GM21367 (cell line): ENCODE data around the gene ADAMTS18.

Experiments used
- ATAC-seq: cut with Tn5 transposase; IDR thresholded peaks from one replicate; pipeline ENCODE4 v1.9.1; 2021; ENCODE audit not compliant: unreplicated experiment

ADAMTS18 gene

GRCh38 chr16:77435272-77435820, 512 bp upstream of the ADAMTS18 start:
- ATAC-seq, result no peak

- ATAC-seq, result no peak
These were observed 758 bp downstream of the ADAMTS18 start for GRCh38 chr16:77434022-77434529.

- ATAC-seq, result no peak
These were observed 1.7 kb downstream of the ADAMTS18 start for GRCh38 chr16:77433146-77433545.

GRCh38 chr16:77432264-77432663, 2.6 kb downstream of the ADAMTS18 start:
- no peak for ATAC-seq

- no peak for ATAC-seq
These were observed 3.8 kb downstream of the ADAMTS18 start for GRCh38 chr16:77430787-77431585.

- no peak for ATAC-seq
These were observed 4.5 kb downstream of the ADAMTS18 start for GRCh38 chr16:77430360-77430759.

- no peak for ATAC-seq
These were observed 9.8 kb downstream of the ADAMTS18 start for GRCh38 chr16:77424871-77425604.

GRCh38 chr16:77422196-77422784, 12.5 kb downstream of the ADAMTS18 start:
- no peak for ATAC-seq

GRCh38 chr16:77416939-77417480, 17.8 kb downstream of the ADAMTS18 start:
- no peak for ATAC-seq

GRCh38 chr16:77414752-77415231, 20.0 kb downstream of the ADAMTS18 start:
- no peak for ATAC-seq

GRCh38 chr16:77410449-77410848, 24.4 kb downstream of the ADAMTS18 start:
- no peak for ATAC-seq

- ATAC-seq, result no peak
These were observed 25.5 kb downstream of the ADAMTS18 start for GRCh38 chr16:77409311-77409710.

- peak; percentile 70 for ATAC-seq
These were observed 26.2 kb downstream of the ADAMTS18 start for GRCh38 chr16:77408607-77409006.

GRCh38 chr16:77406680-77407079, 28.2 kb downstream of the ADAMTS18 start:
- no peak for ATAC-seq

- ATAC-seq, result no peak
These were observed 30.1 kb downstream of the ADAMTS18 start for GRCh38 chr16:77404775-77405174.

- ATAC-seq, result no peak
These were observed 31.1 kb downstream of the ADAMTS18 start for GRCh38 chr16:77403732-77404131.

- ATAC-seq, result no peak
These were observed 32.2 kb downstream of the ADAMTS18 start for GRCh38 chr16:77402672-77403071.

GRCh38 chr16:77402118-77402517, 32.7 kb downstream of the ADAMTS18 start:
- no peak for ATAC-seq

GRCh38 chr16:77399546-77399945, 35.3 kb downstream of the ADAMTS18 start:
- no peak for ATAC-seq

GRCh38 chr16:77399066-77399465, 35.8 kb downstream of the ADAMTS18 start:
- no peak for ATAC-seq

GRCh38 chr16:77398495-77398894, 36.3 kb downstream of the ADAMTS18 start:
- no peak for ATAC-seq
